NOMO-1 (cell line): Measurements from ENCODE around the gene QTRT2.

ENCODE experiments used
- DNase-seq, 2 experiments: peaks; one replicate each; lab custom pipeline; 2025; ENCODE audit not compliant: unreplicated experiment in 2 of 2; lab: John Stamatoyannopoulos, UW

QTRT2 gene

GRCh38 chr3:114076711-114077110 lies 20.2 kb downstream of the QTRT2 start:
- no peak for DNase-seq

- no peak for DNase-seq
Observed at GRCh38 chr3:114078126-114078525, 21.6 kb downstream of the QTRT2 start.

DNA sequence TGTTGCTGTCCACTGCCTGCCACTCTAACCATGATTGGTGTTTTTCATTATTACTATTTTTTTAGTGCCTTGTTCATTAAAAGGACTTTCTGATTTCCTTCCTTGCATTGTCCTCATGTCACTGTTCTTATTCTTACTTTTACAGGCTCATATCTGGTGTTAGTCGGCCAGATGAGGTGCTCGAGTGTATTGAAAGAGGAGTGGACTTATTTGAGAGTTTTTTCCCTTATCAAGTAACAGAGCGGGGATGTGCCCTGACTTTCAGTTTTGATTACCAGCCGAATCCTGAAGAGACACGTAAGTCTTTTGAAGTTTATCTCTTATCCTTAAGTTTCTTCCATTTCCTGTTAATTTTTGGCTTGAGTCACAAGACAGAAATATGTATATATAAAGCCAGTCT lies 23.2 kb downstream of the QTRT2 start:
- no peak for DNase-seq

DNA sequence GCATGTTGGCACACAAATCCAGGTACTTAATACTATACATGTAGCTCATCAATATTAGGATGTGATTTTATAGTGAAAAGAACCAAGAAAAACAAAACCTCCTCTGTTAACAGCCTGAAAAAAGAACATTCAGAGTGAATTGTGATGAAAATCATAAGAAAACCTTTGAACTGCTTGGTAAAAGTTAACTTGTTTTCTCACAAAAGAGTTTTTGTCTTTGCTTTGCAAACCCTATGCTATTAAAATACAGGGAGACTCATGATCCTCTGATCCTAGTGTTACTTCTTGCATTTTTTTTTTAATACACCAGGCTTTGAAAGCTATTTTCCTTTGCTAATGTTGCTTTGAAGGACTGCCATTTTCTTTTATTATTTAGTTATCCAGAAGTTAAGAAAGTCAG lies 23.7 kb downstream of the QTRT2 start:
- DNase-seq, result no peak

DNA sequence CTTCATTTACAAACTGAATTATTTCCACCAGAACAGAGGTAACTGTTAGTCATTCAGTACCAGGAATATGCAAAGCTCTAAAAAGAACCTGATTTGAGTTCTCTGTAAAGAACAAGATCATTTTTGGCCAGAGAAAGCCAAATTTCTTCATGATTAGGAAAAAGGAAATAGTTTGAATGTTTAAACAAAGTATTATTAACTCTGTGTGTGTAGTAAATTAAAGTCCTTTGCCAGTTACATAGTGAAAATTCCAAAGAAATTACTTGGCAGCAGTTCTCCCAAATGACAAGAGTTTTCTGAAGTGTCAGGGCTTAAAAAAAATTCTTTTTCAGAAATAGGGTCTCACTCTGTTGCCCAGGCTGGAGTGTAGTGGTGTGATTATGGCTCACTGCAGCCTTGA lies 24.5 kb downstream of the QTRT2 start:
- DNase-seq, result no peak

DNA sequence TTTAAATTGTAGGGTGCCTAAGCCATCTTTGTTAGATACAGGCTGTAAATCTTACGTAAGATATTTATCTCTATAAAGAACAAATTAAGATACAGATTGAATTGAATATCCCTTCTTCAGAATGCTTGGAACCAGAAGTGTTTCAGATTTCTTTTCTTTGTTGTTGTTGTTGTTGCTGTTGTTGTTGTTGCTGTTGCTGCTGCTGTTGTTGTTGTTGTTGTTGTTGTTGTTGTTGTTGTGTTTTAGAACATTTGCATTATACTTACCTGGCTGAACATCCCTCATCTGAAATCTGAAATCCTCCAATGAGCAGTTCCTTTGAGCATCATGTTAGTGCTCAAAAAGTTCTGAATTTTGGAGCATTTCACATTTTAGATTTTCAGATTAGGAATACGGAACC lies 26.6 kb downstream of the QTRT2 start:
- DNase-seq, result no peak

- no peak for DNase-seq
Observed at GRCh38 chr3:114086356-114086755, 29.8 kb downstream of the QTRT2 start.

- no peak for DNase-seq
Observed at GRCh38 chr3:114089675-114090074, 33.1 kb downstream of the QTRT2 start.

DNA sequence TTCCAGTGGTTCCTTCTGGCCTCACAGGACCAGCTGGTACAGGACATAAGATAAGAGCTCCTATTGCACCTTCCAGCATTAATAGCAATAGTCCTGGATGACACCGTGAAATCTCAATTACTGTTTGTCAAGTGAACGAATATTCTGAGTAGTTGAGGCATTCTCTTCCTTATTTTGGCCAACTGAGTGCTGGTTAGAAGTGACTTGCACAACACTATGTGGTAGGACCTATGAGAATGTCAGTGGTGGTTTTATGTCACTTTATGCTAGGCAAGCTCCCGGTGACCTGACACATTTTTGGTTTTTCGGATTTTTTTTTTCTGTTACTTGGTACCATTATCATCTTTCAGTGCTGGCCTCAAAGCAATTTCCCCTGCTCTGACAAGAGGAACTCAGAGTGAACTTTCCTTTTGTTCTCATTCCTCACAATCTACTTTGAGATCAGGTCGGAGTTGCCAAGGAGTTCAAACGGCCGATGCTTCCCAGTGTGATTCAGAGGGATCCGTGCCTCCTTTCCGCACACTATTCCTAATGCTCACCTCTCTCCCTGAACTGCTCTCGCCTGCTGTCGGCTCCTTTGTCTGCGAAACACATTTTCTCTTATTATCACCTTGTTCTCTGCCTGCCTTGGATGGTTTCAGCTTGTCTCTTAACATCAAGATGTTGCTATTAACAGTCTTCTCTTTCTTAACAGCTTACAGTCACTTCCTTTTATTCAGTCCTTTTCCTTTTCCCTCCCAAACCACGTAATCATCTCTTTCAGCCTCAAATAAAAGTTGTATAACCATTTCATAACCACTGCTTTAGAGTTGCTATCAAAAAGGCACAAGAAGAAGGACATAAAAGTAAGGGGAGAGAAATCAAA lies 35.8 kb downstream of the QTRT2 start:
- peak; percentile 70 to 80 for DNase-seq

DNA sequence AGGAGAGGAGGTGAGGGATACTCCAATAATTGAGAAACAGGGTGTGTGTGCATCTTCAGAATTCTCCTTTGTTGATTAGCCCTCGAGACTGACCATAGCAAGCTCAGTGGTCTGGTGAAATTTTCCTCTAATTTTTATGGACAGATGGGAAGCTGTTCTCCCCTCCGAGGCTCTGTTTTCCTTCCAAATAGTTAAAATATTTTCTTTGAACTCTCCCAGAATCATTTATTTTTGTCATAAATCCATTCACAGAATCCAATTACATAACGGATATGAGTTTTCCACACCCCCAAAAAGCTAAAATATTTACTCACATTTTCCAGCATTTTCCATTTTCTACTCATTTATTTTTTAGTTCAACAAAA lies 36.5 kb downstream of the QTRT2 start:
- no peak for DNase-seq

- DNase-seq, result no peak
Observed at GRCh38 chr3:114093596-114093995, 37.1 kb downstream of the QTRT2 start.

- no peak for DNase-seq
Observed at GRCh38 chr3:114095796-114096195, 39.3 kb downstream of the QTRT2 start.

- DNase-seq, result no peak
Observed at GRCh38 chr3:114101101-114101500, 44.6 kb downstream of the QTRT2 start.

DNA sequence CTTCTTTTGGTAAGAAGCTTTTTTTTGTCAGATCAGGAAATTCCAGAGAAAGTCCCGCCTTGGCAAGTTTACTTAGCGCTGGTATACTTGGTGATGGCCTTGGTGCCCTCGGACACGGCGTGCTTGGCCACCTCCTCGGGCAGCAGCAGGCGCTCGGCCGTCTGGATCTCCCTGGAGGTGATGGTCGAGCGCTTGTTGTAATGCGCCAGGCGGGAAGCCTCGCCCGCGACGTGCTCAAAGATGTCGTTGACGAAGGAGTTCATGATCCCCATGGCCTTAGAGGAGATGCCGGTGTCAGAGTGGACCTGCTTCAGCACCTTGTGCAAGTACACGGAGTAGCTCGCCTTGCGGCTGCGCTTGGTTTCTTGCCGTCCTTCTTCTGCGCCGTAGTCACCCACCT lies 46.6 kb downstream of the QTRT2 start:
- DNase-seq, result no peak

- no peak for DNase-seq
Observed at GRCh38 chr3:114103858-114104257, 47.3 kb downstream of the QTRT2 start.

- DNase-seq, result no peak
Observed at GRCh38 chr3:114104414-114104813, 47.9 kb downstream of the QTRT2 start.

- DNase-seq, result no peak
Observed at GRCh38 chr3:114108137-114108536, 51.6 kb downstream of the QTRT2 start.

- peak in 1 of 2 experiments; percentile 10 for DNase-seq
Observed at GRCh38 chr3:114110439-114110838, 53.9 kb downstream of the QTRT2 start.

GRCh38 chr3:114111060-114111770 lies 54.7 kb downstream of the QTRT2 start:
- peak; percentile 85 to 91 for DNase-seq

DNA sequence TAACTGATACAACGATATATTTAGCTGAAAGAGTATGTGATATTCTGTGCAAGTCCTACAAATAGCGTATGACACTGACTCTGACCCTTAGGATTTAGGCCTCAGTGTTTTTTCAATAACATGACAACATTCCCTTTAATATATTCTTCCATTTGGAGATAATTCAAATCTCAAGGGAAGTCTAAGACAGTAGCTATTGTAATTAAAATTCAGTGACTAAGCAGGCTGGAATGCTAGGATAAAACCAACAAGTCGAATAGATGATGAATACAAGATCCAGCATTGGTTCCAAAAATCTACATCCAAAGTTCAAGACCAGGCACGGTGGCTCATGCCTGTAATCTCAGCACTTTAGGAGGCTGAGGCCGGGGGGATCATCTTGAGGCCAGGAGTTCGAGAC lies 56.2 kb downstream of the QTRT2 start:
- DNase-seq, result no peak

DNA sequence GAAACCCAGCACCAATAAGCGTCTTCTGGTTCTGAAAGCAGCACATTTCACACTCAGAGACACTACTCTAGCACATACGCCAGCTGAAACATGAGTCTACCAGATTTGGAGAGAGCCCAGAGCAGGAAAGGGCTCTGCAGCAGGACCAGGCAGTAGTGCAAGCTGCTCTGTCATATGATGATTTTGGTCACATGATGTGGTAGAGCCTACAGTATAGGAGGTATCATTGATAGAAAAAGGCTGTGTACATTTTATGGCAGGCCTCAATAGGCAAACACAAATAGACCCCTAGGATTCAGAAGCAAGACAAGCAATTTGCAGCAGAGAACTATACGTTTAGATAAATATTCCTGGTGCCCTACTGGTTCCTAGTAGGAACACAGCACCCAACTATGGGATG lies 58.2 kb downstream of the QTRT2 start:
- no peak for DNase-seq

GRCh38 chr3:114115143-114115542 lies 58.6 kb downstream of the QTRT2 start:
- no peak for DNase-seq
